GM06990 (cell line): ENCODE results near the gene ZNF337.
A peak's percentile ranks its signal among the peaks of the same experiment; 100 is the strongest.

Source experiments
- DNase-seq: peaks from one replicate; pipeline ENCODE4 v3.0.0-alpha.2; 2011; ENCODE audit not compliant: insufficient read length; ENCODE audit errors: extremely low read depth
- H3K27me3 ChIP-seq: replicated peaks from 2 replicates; pipeline ENCODE4 v1.6.0; 2011; ENCODE audit warnings: low read length; ENCODE audit not compliant: control insufficient read depth, insufficient read depth
- H3K36me3 ChIP-seq: 2 replicates; pipeline ENCODE4 v1.5.1; 2011; ENCODE audit warnings: low read length; ENCODE audit not compliant: control insufficient read depth, insufficient read depth
- H3K4me3 ChIP-seq: replicated peaks from 2 replicates; pipeline ENCODE4 v1.5.1; 2011; ENCODE audit warnings: low read depth, mild to moderate bottlenecking, control low read depth, low read length
- CTCF ChIP-seq: IDR thresholded peaks from 2 replicates; pipeline ENCODE4 v1.5.1; 2011; ENCODE audit warnings: low read length, control low read depth, mild to moderate bottlenecking, inconsistent platforms; ENCODE audit not compliant: insufficient read depth, poor library complexity, severe bottlenecking

The ZNF337 gene

GRCh38 chr20:25699914-25700313 lies 3.3 kb upstream of the ZNF337 start:
- no peak for DNase-seq
- Histone ChIP-seq H3K27me3 (no peaks in the 10 kb centered on the region), H3K36me3 (no peaks in the 10 kb centered on the region), H3K4me3 (no peak overlapping the region)
- no peak for TF ChIP-seq CTCF

- no peak for TF ChIP-seq CTCF
- no peak for DNase-seq
- H3K27me3 ChIP-seq = no peaks in the 10 kb centered on the region
- no peaks in the 10 kb centered on the region for H3K36me3 ChIP-seq
- peak overlapping the region; percentile 98 for H3K4me3 ChIP-seq
These were observed 436 bp upstream of the ZNF337 start for GRCh38 chr20:25697132-25697446.

- Histone ChIP-seq H3K27me3 (no peaks in the 10 kb centered on the region), H3K4me3 (peak overlapping the region; percentile 98), H3K36me3 (no peaks in the 10 kb centered on the region; the same call in 1 of the 2 replicates)
- DNase-seq = no peak
- TF ChIP-seq CTCF = no peak
These were observed 902 bp downstream of the ZNF337 start for GRCh38 chr20:25695532-25696370.

- no peak for TF ChIP-seq CTCF
- DNase-seq = no peak
- no peaks in the 10 kb centered on the region; the same call in 1 of the 2 replicates for H3K36me3 ChIP-seq
These were observed 4.2 kb downstream of the ZNF337 start for GRCh38 chr20:25692499-25692898.

GRCh38 chr20:25690427-25690826 lies 6.2 kb downstream of the ZNF337 start:
- Histone ChIP-seq H3K27me3 (no peaks in the 10 kb centered on the region), H3K36me3 (no peaks in the 10 kb centered on the region; the same call in none of the 2 replicates), H3K4me3 (no peak overlapping the region)
- no peak for DNase-seq
- no peak for TF ChIP-seq CTCF

More at GRCh38 chr20:25692499-25692898, 4.2 kb downstream of the ZNF337 start:
- Histone ChIP-seq H3K27me3 (no peaks in the 10 kb centered on the region), H3K4me3 (no peak overlapping the region)
